Activated CD4-positive, alpha-beta T cell treated with anti-CD3 and anti-CD28 coated beads, Interleukin-2, amount 10 ng/mL, durations not matched to agents 24 days and 14 days (primary cell): ENCODE data around the gene GRAPL. TPM values are rescaled to one million over a fixed set of nuclear protein-coding genes. Genes with fewer than 3 reads are reported as not detected.
"Not testable (repeated sequence)": the region's sequence is repeated elsewhere in the genome, so short reads cannot be mapped to it uniquely, and the experiment has no call there.

ENCODE experiments used
- DNase-seq: peaks from one replicate; pipeline ENCODE4 v3.0.0; 2022
- H3K27ac Mint-ChIP-seq: one replicate; pipeline ENCODE4 v1.8.0; 2022; ENCODE audit warnings: mild to moderate bottlenecking, mixed read lengths
- H3K27me3 Mint-ChIP-seq: one replicate; pipeline ENCODE4 v1.8.0; 2022; ENCODE audit warnings: mixed read lengths
- H3K36me3 Mint-ChIP-seq: one replicate; pipeline ENCODE4 v1.8.0; 2022; ENCODE audit warnings: low read depth, mild to moderate bottlenecking, mixed read lengths
- H3K4me1 Mint-ChIP-seq: one replicate; pipeline ENCODE4 v1.8.0; 2021; ENCODE audit warnings: mixed read lengths
- H3K4me3 Mint-ChIP-seq: one replicate; pipeline ENCODE4 v1.8.0; 2022; ENCODE audit warnings: mild to moderate bottlenecking, moderate library complexity, mixed read lengths
- H3K9me3 Mint-ChIP-seq: one replicate; pipeline ENCODE4 v1.8.0; 2021; ENCODE audit warnings: mixed read lengths
- intact Hi-C: fragments of 100-400 bp; cut with micrococcal nuclease; formaldehyde crosslinking; loops from one replicate; pipeline ENCODE4 v1.15.1; 2023
- total RNA-seq: library from RNA; stranded (reverse); gene quantifications from 2 replicates; pipeline ENCODE4 v1.2.3, GENCODE V29; 2022

The GRAPL gene
- total RNA-seq, 1 donor from 2014 or later: 6.4 TPM

GRCh38 chr17:19150678-19151615 is 23.6 kb downstream of the GRAPL start:
- DNase-seq, H3K9me3 Mint-ChIP-seq, H3K4me1 Mint-ChIP-seq, H3K4me3 Mint-ChIP-seq, H3K27me3 Mint-ChIP-seq, H3K36me3 Mint-ChIP-seq, H3K27ac Mint-ChIP-seq, intact Hi-C loops: not testable (repeated sequence)

DNA sequence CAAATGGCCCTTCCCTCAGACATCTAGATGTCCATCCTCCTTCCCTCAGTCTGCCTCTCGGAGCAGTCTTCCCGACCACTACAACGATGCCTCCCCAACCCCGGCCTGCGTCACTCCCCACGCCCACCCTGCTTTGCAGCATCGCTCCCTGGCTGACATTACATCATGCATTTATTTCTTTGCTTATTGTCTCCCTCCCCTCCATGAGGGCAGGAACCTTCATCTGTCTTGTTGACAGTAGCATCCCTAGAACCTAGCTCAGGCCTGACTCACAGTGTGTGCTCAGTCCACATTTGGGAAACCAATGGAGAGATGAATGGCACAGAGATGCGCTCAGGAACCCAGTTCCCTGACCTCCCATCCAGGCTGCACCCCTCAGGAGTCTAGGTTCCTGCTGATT is 30.2 kb downstream of the GRAPL start:
- intact Hi-C loops, H3K4me1 Mint-ChIP-seq, H3K4me3 Mint-ChIP-seq, H3K9me3 Mint-ChIP-seq, H3K27ac Mint-ChIP-seq, H3K36me3 Mint-ChIP-seq, H3K27me3 Mint-ChIP-seq, DNase-seq: not testable (repeated sequence)

GRCh38 chr17:19158478-19158877 is 31.1 kb downstream of the GRAPL start:
- H3K4me3 Mint-ChIP-seq, intact Hi-C loops, H3K27ac Mint-ChIP-seq: not testable (repeated sequence)

DNA sequence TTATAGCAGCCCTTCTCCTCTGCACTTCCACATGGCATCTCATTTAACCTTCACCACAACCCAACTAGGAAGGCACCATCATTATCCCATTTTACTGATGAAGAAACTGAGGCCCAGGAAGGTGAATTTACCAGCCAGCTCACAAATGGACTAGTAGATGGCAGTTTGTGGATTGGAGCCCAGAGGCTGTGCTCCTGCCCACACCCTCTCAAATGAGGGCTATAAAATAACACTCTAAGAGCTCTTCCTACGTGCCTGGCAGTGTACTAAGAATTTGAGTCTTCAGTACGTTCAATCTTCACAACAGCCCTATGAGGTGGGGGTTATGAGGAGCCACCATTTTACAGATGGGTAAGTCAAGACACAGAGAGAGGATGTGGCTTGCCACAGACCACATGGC is 31.5 kb downstream of the GRAPL start:
- H3K27ac Mint-ChIP-seq, DNase-seq, H3K27me3 Mint-ChIP-seq, H3K36me3 Mint-ChIP-seq, H3K4me3 Mint-ChIP-seq, H3K4me1 Mint-ChIP-seq, intact Hi-C loops, H3K9me3 Mint-ChIP-seq: not testable (repeated sequence)

More at GRCh38 chr17:19158478-19158877, 31.1 kb downstream of the GRAPL start:
- not testable (repeated sequence) for H3K36me3 Mint-ChIP-seq, H3K9me3 Mint-ChIP-seq, H3K4me1 Mint-ChIP-seq, H3K27me3 Mint-ChIP-seq, DNase-seq

- H3K4me3 Mint-ChIP-seq, H3K4me1 Mint-ChIP-seq, H3K9me3 Mint-ChIP-seq, intact Hi-C loops, H3K27me3 Mint-ChIP-seq, H3K27ac Mint-ChIP-seq, H3K36me3 Mint-ChIP-seq, DNase-seq: not testable (repeated sequence)
Measured at GRCh38 chr17:19161308-19162107, 34.1 kb downstream of the GRAPL start.

- H3K27ac Mint-ChIP-seq, intact Hi-C loops, H3K4me1 Mint-ChIP-seq, H3K27me3 Mint-ChIP-seq, H3K36me3 Mint-ChIP-seq, H3K4me3 Mint-ChIP-seq, H3K9me3 Mint-ChIP-seq, DNase-seq: not testable (repeated sequence)
Measured at GRCh38 chr17:19162384-19163216, 35.2 kb downstream of the GRAPL start.

DNA sequence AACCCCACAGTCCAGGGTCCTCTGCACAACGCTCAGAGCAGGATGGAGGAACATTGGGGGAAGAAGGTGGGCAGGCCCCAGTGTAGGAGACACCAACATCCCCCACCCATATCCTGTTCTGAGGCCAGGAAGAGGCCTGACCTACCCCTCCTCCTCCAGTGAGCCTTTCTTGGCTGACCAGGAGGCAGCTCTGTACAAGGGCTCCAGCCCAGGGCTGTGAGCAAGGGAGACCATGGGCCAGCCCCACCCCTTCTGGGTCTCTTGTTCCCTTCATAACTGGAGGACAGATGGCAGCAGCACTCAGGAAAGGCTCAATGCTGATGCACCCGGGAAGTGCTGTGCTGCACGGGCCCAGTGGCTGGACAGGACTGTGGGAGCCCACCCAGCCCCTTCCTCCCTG is 47.0 kb downstream of the GRAPL start:
- H3K9me3 Mint-ChIP-seq, intact Hi-C loops, H3K27ac Mint-ChIP-seq, H3K36me3 Mint-ChIP-seq, DNase-seq, H3K4me3 Mint-ChIP-seq, H3K4me1 Mint-ChIP-seq, H3K27me3 Mint-ChIP-seq: not testable (repeated sequence)

DNA sequence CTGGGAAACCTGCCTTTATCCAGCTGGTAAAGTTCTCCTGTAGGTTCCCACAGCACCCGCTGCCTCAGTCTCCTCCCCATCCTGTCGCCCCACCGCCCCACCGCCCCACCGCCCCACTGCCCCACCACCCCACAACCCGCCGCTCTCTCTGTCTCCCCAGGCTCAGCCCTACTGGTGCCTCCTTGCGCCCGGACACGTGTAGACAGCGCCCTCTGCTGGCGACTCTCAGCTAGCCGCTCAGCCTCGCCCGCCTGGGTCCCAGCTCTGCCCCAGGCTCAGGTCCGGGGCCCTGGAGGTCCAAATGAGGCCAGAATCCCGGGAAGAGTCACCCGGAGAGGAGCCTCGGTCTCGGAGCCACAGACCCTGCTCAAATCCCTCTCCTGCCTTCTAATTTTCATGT is 48.0 kb downstream of the GRAPL start:
- not testable (repeated sequence) for DNase-seq

GRCh38 chr17:19181040-19181875 is 53.9 kb downstream of the GRAPL start:
- H3K4me3 Mint-ChIP-seq, H3K4me1 Mint-ChIP-seq, DNase-seq, H3K9me3 Mint-ChIP-seq, H3K27me3 Mint-ChIP-seq, intact Hi-C loops, H3K27ac Mint-ChIP-seq, H3K36me3 Mint-ChIP-seq: not testable (repeated sequence)

More for the DNA sequence above, 48.0 kb downstream of the GRAPL start:
- H3K4me1 Mint-ChIP-seq, H3K27ac Mint-ChIP-seq, H3K36me3 Mint-ChIP-seq, H3K9me3 Mint-ChIP-seq, intact Hi-C loops, H3K4me3 Mint-ChIP-seq, H3K27me3 Mint-ChIP-seq: not testable (repeated sequence)

DNA sequence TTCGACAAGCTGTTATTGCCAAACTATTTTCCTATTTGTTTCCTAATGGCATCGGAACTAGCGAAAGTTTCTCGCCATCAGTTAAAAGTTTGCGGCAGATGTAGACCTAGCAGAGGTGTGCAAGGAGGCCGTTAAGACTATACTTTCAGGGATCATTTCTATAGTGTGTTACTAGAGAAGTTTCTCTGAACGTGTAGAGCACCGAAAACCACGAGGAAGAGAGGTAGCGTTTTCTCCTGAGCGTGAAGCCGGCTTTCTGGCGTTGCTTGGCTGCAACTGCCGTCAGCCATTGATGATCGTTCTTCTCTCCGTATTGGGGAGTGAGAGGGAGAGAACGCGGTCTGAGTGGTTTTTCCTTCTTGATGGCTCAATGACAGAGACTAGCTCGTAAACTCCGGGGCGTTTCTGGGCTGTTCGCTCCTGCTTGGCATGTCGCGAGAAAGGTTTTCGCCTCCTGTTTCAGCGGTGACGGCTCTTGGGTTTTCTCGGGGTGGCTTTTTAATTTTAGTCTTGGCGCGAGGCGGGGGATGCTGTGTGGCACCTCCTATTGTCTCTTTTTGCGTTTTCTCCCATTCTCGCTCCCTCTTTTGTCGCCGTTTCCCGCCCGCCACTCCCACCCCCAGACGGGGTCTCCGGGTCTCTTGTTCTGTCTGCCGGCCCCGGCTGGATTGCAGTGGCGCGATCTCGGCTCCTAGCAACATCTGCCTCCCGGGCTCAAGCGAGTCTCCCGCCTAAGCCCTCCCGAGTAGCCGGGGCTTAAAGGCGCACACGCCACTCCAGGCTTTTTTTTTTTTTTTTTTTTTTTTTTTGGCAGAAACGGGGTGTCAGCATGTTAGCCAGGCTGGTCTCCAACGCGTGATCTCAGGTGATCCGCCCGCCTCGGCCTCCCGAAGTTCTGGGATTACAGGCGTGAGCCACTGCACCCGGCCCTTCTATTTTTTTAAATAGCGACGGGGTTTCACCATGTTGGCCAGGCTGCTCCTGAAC is 60.8 kb downstream of the GRAPL start:
- H3K27ac Mint-ChIP-seq, H3K27me3 Mint-ChIP-seq, H3K4me3 Mint-ChIP-seq, intact Hi-C loops, H3K36me3 Mint-ChIP-seq, H3K9me3 Mint-ChIP-seq, H3K4me1 Mint-ChIP-seq: not testable (repeated sequence)
- DNase-seq: peak; percentile 98

- H3K4me3 Mint-ChIP-seq, H3K27ac Mint-ChIP-seq, H3K36me3 Mint-ChIP-seq, intact Hi-C loops, H3K27me3 Mint-ChIP-seq, H3K9me3 Mint-ChIP-seq, H3K4me1 Mint-ChIP-seq, DNase-seq: not testable (repeated sequence)
Measured at GRCh38 chr17:19188870-19189708, 61.7 kb downstream of the GRAPL start.
